Heart left ventricle (tissue), 13 donors: Measurements from ENCODE around the gene TCP1.

Source experiments
- CTCF ChIP-seq, 12 donors: fragments of 200-600 bp; sonication (generic) in 4 of 12; IDR thresholded peaks; one replicate each; pipeline versions ENCODE4 v1.5.0 to v1.8.0; 2018 to 2022; ENCODE audit warnings: antibody characterized with exemption in 12 of 12, mild to moderate bottlenecking in 5 of 12
- POLR2A ChIP-seq, 2 donors: fragments of 450-650 bp; IDR thresholded peaks; one replicate each; pipeline ENCODE4 v1.6.1; 2017; ENCODE audit warnings: antibody characterized with exemption in 2 of 2, mild to moderate bottlenecking in 2 of 2, moderate library complexity in 2 of 2
- donor health status: ischemic (EF 13 %, LVEDD 7.1; RV severe dilation, severe dysfunction).
- donor health status: DM: no; HTN: yes; CAD: no.
- donor health status: DM: no; HTN: no; CAD: no.
- donor health status: ischemic (EF 25% LVEDD 6.9; RV normal size, moderate dysfunction).
- donor health status: ischemic (EF 25% LVEDD 5.7; RV mildly dilated, moderate dysfunction).
- donor health status: ischemic (EF 35%, LVEDD 5.7; RV mildly dilated, moderate dysfunction).
- donor health status: nonischemic (EF 11% LVEDD 7.7; RV severe dilation, severe dysfunction).
- donor health status: DM: yes; HTN: yes; CAD: no.
- donor health status: PGD.
- donor health status: ischemic (EF 29% LVEDD 5.4; RV normal size, mild dysfunction).
- donor health status: nonischemic (EF 23%, LVEDD 6.1; RV moderate dilation, normal function).

GRCh38 chr6:159800141-159800865, 10.9 kb upstream of the TCP1 start, which contains the start of gene PNLDC1:
- no peak for TF ChIP-seq POLR2A (IDR thresholded peaks at IDR 0.05)
- no peak for TF ChIP-seq CTCF (IDR thresholded peaks at IDR 0.05)
